Right lobe of liver (tissue), 6 donors: Measurements from ENCODE around the gene COL23A1. TPM values are rescaled to one million over a fixed set of nuclear protein-coding genes. Genes with fewer than 3 reads are reported as not detected.
"Not testable (repeated sequence)": the region's sequence is repeated elsewhere in the genome, so short reads cannot be mapped to it uniquely, and the experiment has no call there.

Source experiments
- ATAC-seq, 4 donors: fragments of 200-7000 bp; cut with Tn5 transposase; one replicate each; pipeline ENCODE4 v1.9.1; 2020; ENCODE audit warnings: mild to moderate bottlenecking in 4 of 4, moderate library complexity in 4 of 4
- DNase-seq, 3 donors: peaks; one replicate each; pipeline ENCODE4 v3.0.0-alpha.2; 2020
- H3K27ac ChIP-seq, 3 donors: fragments of 200-600 bp; one replicate each; pipeline ENCODE4 v1.8.0; 2022
- H3K27me3 ChIP-seq, 2 donors: fragments of 200-600 bp; one replicate each; pipeline ENCODE4 v1.8.0; 2022
- H3K36me3 ChIP-seq, 4 donors: fragments of 200-600 bp; sonication (generic) in 1 of 4; one replicate each; pipeline versions ENCODE4 v1.5.1 to v1.8.0; 2017 to 2022; ENCODE audit warnings: control low read depth in 1 of 4
- H3K4me1 ChIP-seq, 4 donors: fragments of 200-600 bp; sonication (generic) in 1 of 4; one replicate each; pipeline versions ENCODE4 v1.5.1 to v1.8.0; 2017 to 2022; ENCODE audit warnings: control low read depth in 1 of 4
- H3K4me3 ChIP-seq, 3 donors: fragments of 200-600 bp; one replicate each; pipeline ENCODE4 v1.8.0; 2022
- H3K9me3 ChIP-seq, 4 donors: fragments of 200-600 bp; sonication (generic) in 1 of 4; one replicate each; pipeline versions ENCODE4 v1.5.1 to v1.8.0; 2017 to 2022; ENCODE audit warnings: control low read depth in 1 of 4
- CTCF ChIP-seq, 4 donors: fragments of 200-600 bp in 3 of 4; fragments of 450-650 bp in 1 of 4; IDR thresholded peaks; one replicate each; pipeline versions ENCODE4 v1.5.1 to v1.8.0; 2016 to 2022; ENCODE audit warnings: antibody characterized with exemption in 4 of 4, mild to moderate bottlenecking in 2 of 4
- POLR2A ChIP-seq: fragments of 450-650 bp; IDR thresholded peaks from one replicate; pipeline ENCODE4 v1.6.1; 2017; ENCODE audit warnings: antibody characterized with exemption, mild to moderate bottlenecking
- WGBS: methylation state at CpG from one replicate; pipeline ENCODE4 v1.1.6; 2018; ENCODE audit warnings: low coverage, low lambda C conversion rate; ENCODE audit not compliant: insufficient coverage; ENCODE audit errors: missing lambda C conversion rate; 5-methylcytosine and 5-hydroxymethylcytosine counted together
- intact Hi-C, 2 donors: fragments of 100-400 bp; cut with DNase I; formaldehyde crosslinking; loops; one replicate each; pipeline versions ENCODE4 v1.11.2 to v1.14.1; 2022
- total RNA-seq, 6 experiments: library from RNA; depleted of rRNA in 2 of 6; stranded (reverse); fragments of >200 nt in 2 of 6; fragmentation: NEBNext Ultra II Directional in 3 of 6; extraction: Animal tissue kit (Norgen Biotek cat#: 25700) in 3 of 6; gene quantifications; one replicate each; pipeline versions ENCODE4 v1.1.0 to v1.2.4, GENCODE V29; 2016 to 2023
- donor health status: DM: no; HTN: yes; CAD: no.
- donor health status: DM: no; HTN: no; CAD: no.
- donor health status: DM: no; HTN: no; CAD: no.
- donor health status: DM: no; HTN: yes; CAD: no.
- donor health status: DM: no; HTN: yes; CAD: no.

COL23A1 gene
- total RNA-seq, 6 experiments from 2014 or later: 0.25 to 1.2 (median 0.50) TPM

GRCh38 chr5:178318893-178319292, 271.3 kb downstream of the COL23A1 start:
- ATAC-seq (no peak), DNase-seq (peak in 2 of 3 donors; percentile 23 to 25)
- Histone ChIP-seq H3K36me3 (no peaks in the 10 kb centered on the region), H3K4me1 (no peaks in the 10 kb centered on the region), H3K27me3 (no peaks in the 10 kb centered on the region), H3K27ac (no peak overlapping the region), H3K9me3 (no peaks in the 10 kb centered on the region), H3K4me3 (no peak overlapping the region)
- intact Hi-C loops: no loop called here
- 89% methylated on average over 3 of the region's 6 CpGs for WGBS
- no peak for TF ChIP-seq POLR2A

- intact Hi-C loops: no loop called here
- TF ChIP-seq POLR2A: no peak
- TF ChIP-seq CTCF (IDR thresholded peaks at IDR 0.05): no peak
- DNase-seq (peak; percentile 3 to 39 (median 31)), ATAC-seq (no peak)
- H3K4me1 ChIP-seq: no peaks in the 10 kb centered on the region
- 96% methylated on average over 8 of the region's 17 CpGs for WGBS
- H3K27me3 ChIP-seq: no peaks in the 10 kb centered on the region
- H3K4me3 ChIP-seq: no peak overlapping the region
- no peaks in the 10 kb centered on the region for H3K9me3 ChIP-seq
- no peak overlapping the region for H3K27ac ChIP-seq
- no peaks in the 10 kb centered on the region for H3K36me3 ChIP-seq
Measured at GRCh38 chr5:178318382-178318781, 271.8 kb downstream of the COL23A1 start.

- H3K27ac ChIP-seq, ATAC-seq, H3K4me1 ChIP-seq, H3K27me3 ChIP-seq, H3K4me3 ChIP-seq, H3K36me3 ChIP-seq, intact Hi-C loops, H3K9me3 ChIP-seq: not testable (repeated sequence)
- DNase-seq: peak in 1 of 3 donors; percentile 0
- 81% methylated on average over 3 of the region's 5 CpGs for WGBS
Measured at GRCh38 chr5:178317727-178318126, 272.5 kb downstream of the COL23A1 start.

GRCh38 chr5:178314961-178315820, 275.0 kb downstream of the COL23A1 start:
- no peak overlapping the region for H3K4me3 ChIP-seq
- H3K36me3 ChIP-seq: no peaks in the 10 kb centered on the region
- no peaks in the 10 kb centered on the region for H3K4me1 ChIP-seq
- H3K27ac ChIP-seq: no peak overlapping the region
- no peaks in the 10 kb centered on the region for H3K9me3 ChIP-seq
- no peak for ATAC-seq
- H3K27me3 ChIP-seq: no peaks in the 10 kb centered on the region
- WGBS: 76% methylated on average over 9 of the region's 19 CpGs
- DNase-seq: peak; percentile 9 to 49 (median 16)
- intact Hi-C loops: no loop called here
- TF ChIP-seq CTCF (IDR thresholded peaks at IDR 0.05): no peak
- no peak for TF ChIP-seq POLR2A

GRCh38 chr5:178314061-178314660, 276.0 kb downstream of the COL23A1 start:
- no peaks in the 10 kb centered on the region for H3K4me1 ChIP-seq
- TF ChIP-seq POLR2A (no peak), CTCF (IDR thresholded peaks at IDR 0.05) (no peak)
- no peaks in the 10 kb centered on the region for H3K36me3 ChIP-seq
- no peak for ATAC-seq
- H3K27ac ChIP-seq: no peak overlapping the region
- peak; percentile 4 to 30 (median 27) for DNase-seq
- intact Hi-C loops: no loop called here
- no peaks in the 10 kb centered on the region for H3K27me3 ChIP-seq
- no peaks in the 10 kb centered on the region for H3K9me3 ChIP-seq
- 89% methylated on average over 7 of the region's 17 CpGs for WGBS
- no peak overlapping the region for H3K4me3 ChIP-seq
